GM10266 (cell line): ENCODE measurements around the gene UFSP1.
"Not testable (repeated sequence)": the region's sequence is repeated elsewhere in the genome, so short reads cannot be mapped to it uniquely, and the experiment has no call there.

ENCODE experiments used
- DNase-seq: peaks from one replicate; pipeline ENCODE4 v3.0.0; 2012; ENCODE audit errors: extremely low spot score
- CTCF ChIP-seq: IDR thresholded peaks from 2 replicates; pipeline ENCODE4 v1.5.1; 2012; ENCODE audit warnings: mild to moderate bottlenecking, low read depth; ENCODE audit not compliant: control insufficient read depth, insufficient read depth; ENCODE audit errors: missing control alignments

The UFSP1 gene

GRCh38 chr7:100914208-100914878 is 24.8 kb upstream of the UFSP1 start:
- no peak for TF ChIP-seq CTCF
- no peak for DNase-seq

GRCh38 chr7:100911484-100911883 is 22.0 kb upstream of the UFSP1 start:
- no peak for TF ChIP-seq CTCF
- DNase-seq: no peak

GRCh38 chr7:100910443-100910842 is 20.9 kb upstream of the UFSP1 start:
- DNase-seq: not testable (repeated sequence)

- DNase-seq: no peak
- no peak for TF ChIP-seq CTCF
These were observed 19.0 kb upstream of the UFSP1 start for GRCh38 chr7:100908512-100908911.

- no peak for DNase-seq
- no peak for TF ChIP-seq CTCF
These were observed 13.1 kb upstream of the UFSP1 start for GRCh38 chr7:100902638-100903037.

DNA sequence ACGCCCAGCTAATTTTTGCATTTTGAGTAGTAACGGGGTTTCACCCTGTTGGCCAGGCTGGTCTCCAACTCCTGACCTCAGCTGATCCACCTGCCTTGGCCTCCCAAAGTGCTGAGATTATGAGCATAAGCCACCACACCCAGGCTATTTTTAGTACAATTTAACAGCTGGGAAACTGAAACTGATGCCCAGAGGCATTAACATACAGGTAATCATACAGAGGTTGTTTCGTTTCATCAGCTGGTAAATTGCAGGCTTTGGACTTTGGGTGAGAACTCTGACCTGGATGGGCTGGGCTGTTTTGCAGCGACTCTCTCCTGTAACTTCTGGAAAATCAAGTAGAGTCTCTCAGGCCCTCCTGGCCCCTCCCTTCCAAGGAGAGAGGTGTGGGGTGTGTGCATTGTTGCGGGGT is 12.4 kb upstream of the UFSP1 start:
- DNase-seq: no peak
- no peak for TF ChIP-seq CTCF

- no peak for DNase-seq
- no peak for TF ChIP-seq CTCF
These were observed 11.5 kb upstream of the UFSP1 start for GRCh38 chr7:100900978-100901377.

GRCh38 chr7:100899432-100899831 is 9.9 kb upstream of the UFSP1 start:
- DNase-seq: no peak
- no peak for TF ChIP-seq CTCF
